H1 (cell line): Measurements from ENCODE around the gene TSPAN16. TPM values are rescaled to one million over a fixed set of nuclear protein-coding genes. Genes with fewer than 3 reads are reported as not detected.

Source experiments
- CTCF ChIA-PET: fragments of 300-600 bp; sonication (Branson Sonifier 250); formaldehyde crosslinking; loops from one replicate; lab custom pipeline; 2021; ENCODE audit not compliant: partially characterized antibody; lab: Charles Lee
- POLR2A ChIA-PET: fragments of 300-600 bp; sonication (Branson Sonifier 250); formaldehyde crosslinking; loops from one replicate; lab custom pipeline; 2021; ENCODE audit warnings: inconsistent platforms; ENCODE audit not compliant: partially characterized antibody; lab: Charles Lee
- DNase-seq, 2 experiments: peaks; one replicate each; pipeline versions ENCODE4 v3.0.0 to v3.0.0-alpha.2; 2010 to 2022; ENCODE audit warnings: low spot score in 2 of 2, low read depth in 1 of 2, mixed read lengths in 1 of 2
- FAIRE-seq: peaks from 2 replicates; lab custom pipeline; 2011; peaks lifted over from hg19 to GRCh38; lab: Jason Lieb, UNC
- H2AFZ ChIP-seq: 2 replicates; pipeline ENCODE4 v1.8.1; 2012; ENCODE audit warnings: low read length, inconsistent platforms
- H2AK5ac ChIP-seq: 2 replicates; pipeline ENCODE4 v1.6.1; 2013; ENCODE audit warnings: low read depth, low read length
- H2BK120ac ChIP-seq: replicated peaks from 2 replicates; pipeline ENCODE3; 2013; ENCODE audit warnings: low read depth, low read length, inconsistent platforms
- H2BK12ac ChIP-seq: 2 replicates; pipeline ENCODE4 v1.6.1; 2013; ENCODE audit warnings: low read depth, low read length
- H2BK15ac ChIP-seq: 2 replicates; pipeline ENCODE4 v1.6.1; 2013; ENCODE audit warnings: low read length
- H2BK20ac ChIP-seq: 2 replicates; pipeline ENCODE4 v1.6.1; 2013; ENCODE audit warnings: low read length
- H2BK5ac ChIP-seq: 2 replicates; pipeline ENCODE4 v1.6.1; 2013; ENCODE audit warnings: low read depth, low read length
- H3K14ac ChIP-seq: 2 replicates; pipeline ENCODE4 v1.6.1; 2013; ENCODE audit warnings: inconsistent platforms; ENCODE audit not compliant: insufficient read length
- H3K18ac ChIP-seq: 2 replicates; pipeline ENCODE4 v1.6.1; 2013; ENCODE audit warnings: low read length; ENCODE audit errors: extremely low read depth
- H3K23ac ChIP-seq: 2 replicates; pipeline ENCODE4 v1.6.1; 2013; ENCODE audit warnings: inconsistent platforms; ENCODE audit not compliant: insufficient read length
- H3K23me2 ChIP-seq: 2 replicates; pipeline ENCODE4 v1.6.1; 2013; ENCODE audit warnings: low read depth, low read length
- H3K27ac ChIP-seq: 2 replicates; pipeline ENCODE4 v1.6.1; 2011; ENCODE audit warnings: low read depth, low read length, inconsistent platforms
- H3K27me3 ChIP-seq, 4 experiments: replicated peaks in 1 of 4; 1 replicate in 1 of 4; 2 replicates in 3 of 4; pipeline versions ENCODE4 v1.6.1 to v1.8.1; 2011 to 2013; ENCODE audit warnings: low read length in 3 of 4, mild to moderate bottlenecking in 3 of 4, inconsistent platforms in 2 of 4, mixed read lengths in 2 of 4, moderate library complexity in 1 of 4; ENCODE audit not compliant: control insufficient read depth in 3 of 4, insufficient read depth in 3 of 4; ENCODE audit errors: extremely low read depth in 1 of 4
- H3K36me3 ChIP-seq, 4 experiments: 2 replicates each; pipeline versions ENCODE4 v1.6.1 to v1.8.1; 2011 to 2013; ENCODE audit warnings: mild to moderate bottlenecking in 4 of 4, low read length in 3 of 4, moderate library complexity in 2 of 4, control low read depth in 1 of 4, inconsistent platforms in 1 of 4; ENCODE audit not compliant: insufficient read depth in 4 of 4, control insufficient read depth in 2 of 4
- H3K4ac ChIP-seq: replicated peaks from 2 replicates; pipeline ENCODE3; 2013; ENCODE audit warnings: low read length, low read depth, mixed read lengths, inconsistent platforms; ENCODE audit not compliant: insufficient read length
- H3K4me1 ChIP-seq, 4 experiments: replicated peaks in 1 of 4; 1 replicate in 1 of 4; 2 replicates in 3 of 4; pipeline versions ENCODE4 v1.6.1 to v1.8.1; 2011 to 2013; ENCODE audit warnings: low read length in 3 of 4, inconsistent platforms in 2 of 4, mixed read lengths in 1 of 4; ENCODE audit not compliant: insufficient read depth in 4 of 4, control insufficient read depth in 3 of 4
- H3K4me2 ChIP-seq, 2 experiments: 2 replicates each; pipeline versions ENCODE4 v1.6.1 to v1.8.1; 2011 to 2013; ENCODE audit warnings: low read depth in 2 of 2, low read length in 2 of 2, control low read depth in 1 of 2, inconsistent platforms in 1 of 2, mild to moderate bottlenecking in 1 of 2; ENCODE audit not compliant: insufficient read depth in 1 of 2
- H3K4me3 ChIP-seq, 4 experiments: fragments of 200-600, 300-600 bp in 1 of 4; sonication (generic), shearing (Covaris generic), sonication (Bioruptor Twin) in 1 of 4; 2 replicates each; pipeline versions ENCODE4 v1.5.1 to v1.8.1; 2011 to 2016; ENCODE audit warnings: low read length in 4 of 4, low read depth in 3 of 4, control low read depth in 2 of 4, inconsistent platforms in 2 of 4, mild to moderate bottlenecking in 2 of 4, mixed read lengths in 1 of 4, moderate library complexity in 1 of 4; ENCODE audit not compliant: insufficient read depth in 2 of 4; ENCODE audit errors: extremely low read depth in 1 of 4
- H3K56ac ChIP-seq: replicated peaks from 2 replicates; pipeline ENCODE3; 2013; ENCODE audit warnings: low read depth, mild to moderate bottlenecking, mixed read lengths, low read length, inconsistent platforms; ENCODE audit not compliant: insufficient read length
- H3K79me1 ChIP-seq: 2 replicates; pipeline ENCODE4 v1.6.1; 2013; ENCODE audit warnings: low read depth, low read length, control low read depth
- H3K79me2 ChIP-seq, 2 experiments: 2 replicates each; pipeline versions ENCODE4 v1.6.1 to v1.8.1; 2012 to 2013; ENCODE audit warnings: low read length in 2 of 2, mild to moderate bottlenecking in 2 of 2, inconsistent platforms in 1 of 2; ENCODE audit not compliant: insufficient read depth in 2 of 2, control insufficient read depth in 1 of 2
- H3K9ac ChIP-seq, 4 experiments: replicated peaks in 1 of 4; 1 replicate in 1 of 4; 2 replicates in 3 of 4; pipeline versions ENCODE4 v1.6.1 to v1.8.1; 2011 to 2013; ENCODE audit warnings: low read depth in 3 of 4, low read length in 3 of 4, control low read depth in 2 of 4, mild to moderate bottlenecking in 2 of 4, moderate library complexity in 2 of 4, inconsistent platforms in 1 of 4; ENCODE audit errors: extremely low read depth in 1 of 4
- H3K9me3 ChIP-seq, 2 experiments: 2 replicates each; pipeline versions ENCODE4 v1.6.1 to v1.8.1; 2012 to 2013; ENCODE audit warnings: mild to moderate bottlenecking in 2 of 2, moderate library complexity in 2 of 2, control low read depth in 1 of 2, inconsistent platforms in 1 of 2, low read depth in 1 of 2, low read length in 1 of 2, mixed read lengths in 1 of 2; ENCODE audit not compliant: insufficient read depth in 2 of 2
- H4K20me1 ChIP-seq, 2 experiments: replicated peaks in 1 of 2; 2 replicates each; pipeline versions ENCODE3 to v1.8.1; 2011 to 2013; ENCODE audit warnings: inconsistent platforms in 2 of 2, low read length in 2 of 2, mild to moderate bottlenecking in 1 of 2; ENCODE audit not compliant: insufficient read depth in 2 of 2, control insufficient read depth in 1 of 2
- H4K5ac ChIP-seq: 2 replicates; pipeline ENCODE4 v1.6.1; 2013; ENCODE audit warnings: low read length, low read depth, mixed read lengths, inconsistent platforms; ENCODE audit not compliant: insufficient read length
- H4K8ac ChIP-seq: 2 replicates; pipeline ENCODE4 v1.8.0; 2013; ENCODE audit warnings: mild to moderate bottlenecking, moderate library complexity, low read length, inconsistent platforms; ENCODE audit not compliant: insufficient read depth; ENCODE audit errors: extremely low read depth
- H4K91ac ChIP-seq: replicated peaks from 2 replicates; pipeline ENCODE3; 2013; ENCODE audit warnings: low read length, mixed read lengths, inconsistent platforms; ENCODE audit not compliant: insufficient read length
- CEBPB ChIP-seq: IDR thresholded peaks from 2 replicates; pipeline ENCODE4 v1.6.1; 2012; ENCODE audit warnings: low read depth, low read length
- CREB1 ChIP-seq: IDR thresholded peaks from 2 replicates; pipeline ENCODE4 v1.6.1; 2012; ENCODE audit warnings: inconsistent platforms
- EZH2 ChIP-seq: fragments of 200-600 bp; sonication (generic); IDR thresholded peaks from 2 replicates; pipeline ENCODE4 v1.7.1; 2012; ENCODE audit warnings: low read depth, mild to moderate bottlenecking, moderate library complexity, low read length, inconsistent platforms; ENCODE audit not compliant: severe bottlenecking
- GABPA ChIP-seq: IDR thresholded peaks from 2 replicates; pipeline ENCODE4 v1.6.1; 2011; ENCODE audit warnings: mild to moderate bottlenecking, low read length, moderate library complexity, borderline replicate concordance; ENCODE audit not compliant: insufficient read depth
- KDM1A ChIP-seq: fragments of 200-600, 300-600 bp; sonication (generic); IDR thresholded peaks from 2 replicates; pipeline ENCODE4 v1.7.1; 2016; ENCODE audit warnings: mild to moderate bottlenecking, low read length, borderline replicate concordance
- KDM5A ChIP-seq: fragments of 200-600 bp; IDR thresholded peaks from 2 replicates; pipeline ENCODE4 v1.7.1; 2012; ENCODE audit warnings: mild to moderate bottlenecking, low read length, inconsistent platforms, mixed read lengths
- MAFK ChIP-seq: IDR thresholded peaks from 2 replicates; pipeline ENCODE4 v1.6.1; 2012; ENCODE audit warnings: low read depth, mild to moderate bottlenecking, improper control_type of control experiment, low read length
- NRF1 ChIP-seq: IDR thresholded peaks from 2 replicates; pipeline ENCODE4 v1.6.1; 2011; ENCODE audit warnings: mild to moderate bottlenecking, low read depth, low read length, improper control_type of control experiment
- RAD21 ChIP-seq, 2 experiments: IDR thresholded peaks in 1 of 2; conservative IDR thresholded peaks in 1 of 2; 2 replicates each; pipeline ENCODE4 v1.6.1; 2011; ENCODE audit warnings: low read depth in 2 of 2, low read length in 2 of 2, improper control_type of control experiment in 1 of 2, inconsistent platforms in 1 of 2, mild to moderate bottlenecking in 1 of 2, moderate library complexity in 1 of 2
- RXRA ChIP-seq: IDR thresholded peaks from 2 replicates; pipeline ENCODE4 v1.6.1; 2011; ENCODE audit warnings: low read depth, mild to moderate bottlenecking, low read length, moderate library complexity; ENCODE audit not compliant: insufficient read depth
- SP2 ChIP-seq: IDR thresholded peaks from 2 replicates; pipeline ENCODE4 v1.6.1; 2012; ENCODE audit warnings: mild to moderate bottlenecking, low read length, inconsistent platforms
- TAF1 ChIP-seq: IDR thresholded peaks from 2 replicates; pipeline ENCODE4 v1.6.1; 2011; ENCODE audit warnings: mild to moderate bottlenecking, low read depth, low read length
- TBP ChIP-seq: IDR thresholded peaks from 2 replicates; pipeline ENCODE4 v1.6.1; 2011; ENCODE audit warnings: low read depth, low read length, improper control_type of control experiment
- YY1 ChIP-seq: IDR thresholded peaks from 2 replicates; pipeline ENCODE4 v1.6.1; 2011; ENCODE audit warnings: low read depth, mild to moderate bottlenecking, low read length
- WGBS, 2 experiments: shearing (Covaris generic) in 1 of 2; methylation state at CpG; one replicate each; pipeline versions ENCODE4 v1.1.6 to v1.1.7; 2013 to 2015; ENCODE audit warnings: low lambda C conversion rate in 2 of 2, mixed read lengths in 2 of 2, inconsistent platforms in 1 of 2, low coverage in 1 of 2, missing lambda C conversion rate in 1 of 2; ENCODE audit not compliant: insufficient replicate concordance in 2 of 2, insufficient coverage in 1 of 2, insufficient read length in 1 of 2; ENCODE audit errors: extremely low coverage in 1 of 2, missing lambda C conversion rate in 1 of 2; 5-methylcytosine and 5-hydroxymethylcytosine counted together
- polyA plus RNA-seq, 7 experiments: library from polyadenylated mRNA; depleted of rRNA in 3 of 7; stranded (reverse) in 5 of 7; unstranded in 2 of 7; fragments of >200 nt in 5 of 7; fragments of 200-250 nt in 2 of 7; gene quantifications; 1 replicate in 5 of 7; 2 replicates in 1 of 7; 4 replicates in 1 of 7; pipeline versions ENCODE4 v1.2.1 to v1.2.3, GENCODE V29; 2011 to 2013; ENCODE audit warnings: missing spikeins in 2 of 7, mixed read lengths in 2 of 7
- total RNA-seq: library from RNA; stranded (reverse); fragmentation: NEBNext Ultra II Directional; extraction: Animal tissue kit (Norgen Biotek cat#: 25700); gene quantifications from 2 replicates; pipeline ENCODE4 v1.2.1, GENCODE V29; 2021

The TSPAN16 gene
- total and polyA plus RNA-seq, 2 of the 8 experiments (the other 6 are each of a cell fraction or from before 2014, with no cell fraction given), result not detected

- POLR2A ChIA-PET, result interaction anchor here (0.6 to 2.5 kb wide), 3 partner anchors 9 to 42 kb away, joined by 3 to 12 read pairs (median 3); partner anchors contain the start of gene SWSAP1
- DNase-seq, result no peak
- peaks cover 0 to 3% (median 0%) of the 10 kb centered on the region in 4 experiments; a peak in 1 of 8 replicates for H3K36me3 ChIP-seq
- TF ChIP-seq EZH2, result no peak
- TF ChIP-seq RXRA, result no peak
- TF ChIP-seq TBP, result no peak
- TF ChIP-seq SP2, result no peak
- no peak for TF ChIP-seq CREB1
- no peak for TF ChIP-seq RAD21 (IDR thresholded peaks at IDR 0.05 in 1 of 2, conservative IDR thresholded peaks at IDR 0.05 in 1 of 2; ENCODE audit: low read depth in 2 of 2, low read length in 2 of 2)
- no peak for TF ChIP-seq MAFK
- TF ChIP-seq KDM5A, result no peak
- TF ChIP-seq NRF1, result no peak
- TF ChIP-seq GABPA, result no peak
- TF ChIP-seq TAF1, result no peak
- TF ChIP-seq KDM1A, result no peak
- no peak for TF ChIP-seq CEBPB
- TF ChIP-seq YY1, result no peak
Measured at GRCh38 chr19:11364935-11365334, 69.0 kb downstream of the TSPAN16 start.

More at GRCh38 chr19:11364935-11365334, 69.0 kb downstream of the TSPAN16 start:
- WGBS, 2 experiments, result 88% methylated on average over 5 of the region's 5 CpGs; no CpG with 5 or more reads in 1 of the 2 experiments
- Histone ChIP-seq H3K23me2 (peaks cover 10% of the 10 kb centered on the region; the same call in 1 of the 2 replicates), H2BK20ac (no peak overlapping the region), H3K9ac (no peak overlapping the region), H4K5ac (no peak overlapping the region), H3K23ac (no peak overlapping the region), H2BK15ac (no peak overlapping the region), H2AFZ (no peak overlapping the region), H3K9me3 (no peaks in the 10 kb centered on the region), H4K91ac (no peak overlapping the region), H3K56ac (no peak overlapping the region), H3K4me1 (peaks cover 0 to 7% (median 5%) of the 10 kb centered on the region in 4 experiments), H2BK120ac (no peak overlapping the region), H3K27me3 (peaks cover 0 to 4% (median 2%) of the 10 kb centered on the region in 4 experiments; a peak in 3 of 7 replicates), H3K27ac (no peak overlapping the region), H2BK12ac (no peak overlapping the region), H4K20me1 (peaks cover 0 to 3% of the 10 kb centered on the region in 2 experiments), H3K4me2 (no peak overlapping the region), H3K18ac (no peak overlapping the region), H3K79me1 (no peaks in the 10 kb centered on the region), H3K4me3 (no peak overlapping the region), H4K8ac (no peak overlapping the region), H3K14ac (no peak overlapping the region), H2BK5ac (no peak overlapping the region), H2AK5ac (no peak overlapping the region), H3K79me2 (no peaks in the 10 kb centered on the region), H3K4ac (no peak overlapping the region)
- CTCF ChIA-PET, result interaction anchor here (7.0 kb wide), 1 partner anchor 17 kb away, joined by 49 read pairs; the partner anchor contains the start of gene EPOR
- no peak for FAIRE-seq
